ENCODE measurements around the gene HEXA. TPM values are rescaled to one million over a fixed set of nuclear protein-coding genes. Genes with fewer than 3 reads are reported as not detected.

HEXA gene
- total RNA-seq, 4 donors from 2014 or later: 35.7 to 61.2 (median 48.3) TPM

DNA sequence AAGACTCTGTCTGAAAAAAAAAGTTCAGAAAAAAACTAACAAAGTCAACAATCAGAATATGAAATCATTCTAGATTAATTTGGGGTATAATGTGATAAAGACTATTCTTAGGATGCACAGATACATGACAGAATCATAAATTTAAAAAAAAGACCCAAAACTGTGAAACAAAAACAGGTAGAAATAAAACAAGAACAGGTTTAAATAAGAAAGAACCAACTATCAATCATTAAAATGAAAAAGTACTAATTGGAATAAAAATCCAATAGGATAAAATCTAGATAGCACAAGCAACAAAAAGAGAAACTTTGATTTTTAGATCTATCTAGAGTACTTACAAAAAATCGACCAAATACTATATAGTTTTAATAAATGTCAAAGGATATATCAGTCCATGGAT lies 35.7 kb upstream of the HEXA start:
- H3K4me3 ChIP-seq (ENCODE audit: low read depth, poor library complexity, severe bottlenecking): no peak overlapping the region
- TF ChIP-seq, protein P1, sequence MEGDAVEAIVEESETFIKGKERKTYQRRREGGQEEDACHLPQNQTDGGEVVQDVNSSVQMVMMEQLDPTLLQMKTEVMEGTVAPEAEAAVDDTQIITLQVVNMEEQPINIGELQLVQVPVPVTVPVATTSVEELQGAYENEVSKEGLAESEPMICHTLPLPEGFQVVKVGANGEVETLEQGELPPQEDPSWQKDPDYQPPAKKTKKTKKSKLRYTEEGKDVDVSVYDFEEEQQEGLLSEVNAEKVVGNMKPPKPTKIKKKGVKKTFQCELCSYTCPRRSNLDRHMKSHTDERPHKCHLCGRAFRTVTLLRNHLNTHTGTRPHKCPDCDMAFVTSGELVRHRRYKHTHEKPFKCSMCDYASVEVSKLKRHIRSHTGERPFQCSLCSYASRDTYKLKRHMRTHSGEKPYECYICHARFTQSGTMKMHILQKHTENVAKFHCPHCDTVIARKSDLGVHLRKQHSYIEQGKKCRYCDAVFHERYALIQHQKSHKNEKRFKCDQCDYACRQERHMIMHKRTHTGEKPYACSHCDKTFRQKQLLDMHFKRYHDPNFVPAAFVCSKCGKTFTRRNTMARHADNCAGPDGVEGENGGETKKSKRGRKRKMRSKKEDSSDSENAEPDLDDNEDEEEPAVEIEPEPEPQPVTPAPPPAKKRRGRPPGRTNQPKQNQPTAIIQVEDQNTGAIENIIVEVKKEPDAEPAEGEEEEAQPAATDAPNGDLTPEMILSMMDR (IDR thresholded peaks at IDR 0.05): no peak
- no peak for TF ChIP-seq POLR2A (IDR thresholded peaks at IDR 0.05)
- DNase-seq (ENCODE audit: low spot score in 2 of 2): no peak
- 21 to 46% methylated on average over 1 of the region's 1 CpG for whole genome bisulfite sequencing, 2 donors
- intact Hi-C loops (cut with DNase I; ENCODE audit: low total_unique reads): no loop called here

DNA sequence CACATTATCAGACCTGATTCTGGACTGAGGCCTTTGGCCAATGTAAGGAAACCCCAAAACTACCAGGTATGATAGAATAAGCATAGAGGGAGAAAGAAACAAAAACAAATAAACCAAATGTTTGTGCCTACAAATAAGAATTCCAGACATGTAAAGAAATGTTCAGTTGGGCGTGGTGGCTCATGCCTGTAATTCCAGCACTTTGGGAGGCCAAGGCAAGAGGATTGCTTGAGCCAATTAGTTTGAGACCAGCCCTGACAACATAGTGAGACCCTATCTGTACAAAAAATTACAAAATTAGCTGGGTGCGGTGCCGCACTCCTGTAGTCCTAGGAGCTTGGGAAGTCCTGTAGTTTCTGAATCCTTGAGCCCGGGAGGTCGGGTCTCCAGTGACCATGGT lies 35.3 kb upstream of the HEXA start:
- TF ChIP-seq, protein P1 (IDR thresholded peaks at IDR 0.05): no peak
- TF ChIP-seq POLR2A (IDR thresholded peaks at IDR 0.05): no peak
- no peak overlapping the region for H3K4me3 ChIP-seq (ENCODE audit: low read depth, poor library complexity, severe bottlenecking)
- 89 to 94% methylated on average over 5 of the region's 5 CpGs for WGBS, 2 donors
- no peak for DNase-seq (ENCODE audit: low spot score in 2 of 2)
- intact Hi-C loops (cut with DNase I; ENCODE audit: low total_unique reads): no loop called here

DNA sequence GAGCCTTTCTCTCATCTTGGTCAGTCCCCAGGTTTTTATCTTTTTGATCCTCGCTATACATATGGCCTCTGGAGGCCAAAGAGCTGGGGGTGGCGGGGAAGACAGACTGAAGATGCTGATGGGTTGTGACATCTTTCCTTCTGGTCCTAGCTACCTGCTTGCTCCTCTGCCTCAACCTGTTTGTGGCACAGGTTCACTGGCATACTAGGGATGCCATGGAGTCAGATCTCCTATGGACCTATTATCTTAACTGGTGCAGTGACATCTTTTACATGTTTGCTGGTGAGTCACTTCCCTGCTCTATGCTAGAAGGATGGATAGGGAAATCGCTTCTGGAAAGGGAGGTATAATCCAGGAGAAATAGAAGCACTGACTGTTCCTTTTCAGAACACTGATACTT lies 31.1 kb upstream of the HEXA start:
- no peak overlapping the region for H3K4me3 ChIP-seq (ENCODE audit: low read depth, poor library complexity, severe bottlenecking)
- 70 to 75% methylated on average over 3 of the region's 3 CpGs for WGBS, 2 donors
- DNase-seq (ENCODE audit: low spot score in 2 of 2): no peak
- intact Hi-C loops (cut with DNase I; ENCODE audit: low total_unique reads): no loop called here
- TF ChIP-seq POLR2A (IDR thresholded peaks at IDR 0.05): no peak
- TF ChIP-seq, protein P1 (IDR thresholded peaks at IDR 0.05): no peak

DNA sequence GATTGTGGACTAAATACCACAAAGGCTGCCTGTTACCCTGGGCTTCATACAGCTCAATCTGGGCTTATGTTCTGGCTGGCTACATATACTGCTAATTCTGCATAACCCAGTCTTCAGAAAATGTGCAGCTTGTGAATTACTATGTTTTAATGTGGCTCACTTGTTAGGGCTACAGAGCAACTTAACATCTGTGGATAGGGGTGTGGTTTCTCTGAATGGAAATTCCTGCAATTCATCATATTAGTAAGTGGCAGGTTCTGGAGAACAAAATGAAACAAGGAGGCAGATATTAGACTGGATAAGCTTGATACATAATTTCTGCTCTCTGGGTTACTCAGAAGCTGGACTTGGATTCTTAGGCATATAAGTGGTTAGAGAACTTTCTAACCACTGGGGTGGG lies 29.0 kb upstream of the HEXA start:
- no peak overlapping the region for H3K4me3 ChIP-seq (ENCODE audit: low read depth, poor library complexity, severe bottlenecking)
- no peak for DNase-seq (ENCODE audit: low spot score in 2 of 2)
- TF ChIP-seq POLR2A (IDR thresholded peaks at IDR 0.05): no peak
- TF ChIP-seq, protein P1 (IDR thresholded peaks at IDR 0.05): no peak
- intact Hi-C loops (cut with DNase I; ENCODE audit: low total_unique reads): no loop called here

DNA sequence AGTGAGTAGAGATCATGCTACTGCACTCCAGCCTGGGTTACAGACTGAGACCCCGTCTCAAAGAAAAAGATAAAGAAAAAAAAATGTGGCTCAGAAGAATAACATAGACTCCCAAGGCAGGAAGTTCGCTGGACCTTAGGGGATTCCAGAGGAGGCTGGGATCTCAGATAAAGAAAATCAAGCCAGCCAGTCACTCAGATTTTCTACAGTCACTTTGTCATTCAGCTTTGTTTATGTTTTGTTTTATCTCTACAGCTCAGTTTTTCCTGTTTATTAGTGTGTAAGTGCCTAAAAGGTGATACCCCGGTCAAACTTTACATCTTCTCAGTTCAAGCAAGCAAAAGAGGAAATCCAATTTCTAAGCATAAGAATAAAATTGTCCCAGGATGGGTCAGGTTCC lies 28.5 kb upstream of the HEXA start:
- no peak for TF ChIP-seq POLR2A (IDR thresholded peaks at IDR 0.05)
- TF ChIP-seq, protein P1 (IDR thresholded peaks at IDR 0.05): no peak
- 64 to 65% methylated on average over 3 of the region's 3 CpGs for WGBS, 2 donors
- intact Hi-C loops (cut with DNase I; ENCODE audit: low total_unique reads): no loop called here
- H3K4me3 ChIP-seq (ENCODE audit: low read depth, poor library complexity, severe bottlenecking): no peak overlapping the region
- DNase-seq (ENCODE audit: low spot score in 2 of 2): no peak

DNA sequence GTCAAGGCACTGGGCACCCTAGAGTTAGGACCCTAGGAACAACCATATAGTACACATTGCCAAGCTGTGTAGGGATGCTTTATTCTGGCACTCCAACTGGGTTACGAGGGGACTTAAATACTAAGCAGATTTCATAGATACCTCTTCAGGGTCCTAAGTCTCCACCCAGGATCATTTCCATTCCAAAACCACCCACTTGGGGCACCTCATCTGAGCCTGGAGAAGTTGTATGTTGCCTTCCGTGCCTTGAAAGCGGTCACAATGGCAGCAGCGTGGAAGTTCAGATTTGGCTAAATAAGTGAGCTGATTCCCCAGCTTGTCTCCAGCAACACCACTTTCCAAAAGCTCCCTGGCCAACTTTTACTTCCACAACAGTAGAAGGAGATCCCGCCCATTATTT lies 26.9 kb upstream of the HEXA start:
- no peak for DNase-seq (ENCODE audit: low spot score in 2 of 2)
- intact Hi-C loops (cut with DNase I; ENCODE audit: low total_unique reads): no loop called here
- 60 to 81% methylated on average over 5 of the region's 5 CpGs for WGBS, 2 donors
- TF ChIP-seq POLR2A (IDR thresholded peaks at IDR 0.05): no peak
- TF ChIP-seq, protein P1 (IDR thresholded peaks at IDR 0.05): no peak
- H3K4me3 ChIP-seq (ENCODE audit: low read depth, poor library complexity, severe bottlenecking): no peak overlapping the region

All from lower leg skin (tissue), 4 donors.